ENCODE results near the gene LRMDA.

DNA sequence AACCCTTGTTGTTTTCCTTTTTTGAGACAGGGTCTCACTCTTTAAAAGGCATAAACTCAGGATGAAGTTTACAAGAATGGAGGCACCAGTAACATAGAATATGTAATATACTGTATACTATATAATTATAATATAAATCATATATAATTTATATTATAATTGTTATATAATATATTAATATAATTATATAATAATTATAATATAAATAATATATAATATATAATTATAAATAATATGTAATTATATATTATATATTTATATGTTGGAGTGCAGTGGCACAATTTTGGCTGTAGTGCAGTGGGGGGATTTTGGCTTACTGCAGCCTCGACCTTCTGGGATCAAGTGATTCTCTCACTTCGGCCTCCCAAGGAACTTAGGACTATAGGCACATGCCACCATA, 96.1 kb downstream of the LRMDA start:
- TF ChIP-seq POLR2A (IDR thresholded peaks at IDR 0.05), result no peak
- TF ChIP-seq, protein P1, sequence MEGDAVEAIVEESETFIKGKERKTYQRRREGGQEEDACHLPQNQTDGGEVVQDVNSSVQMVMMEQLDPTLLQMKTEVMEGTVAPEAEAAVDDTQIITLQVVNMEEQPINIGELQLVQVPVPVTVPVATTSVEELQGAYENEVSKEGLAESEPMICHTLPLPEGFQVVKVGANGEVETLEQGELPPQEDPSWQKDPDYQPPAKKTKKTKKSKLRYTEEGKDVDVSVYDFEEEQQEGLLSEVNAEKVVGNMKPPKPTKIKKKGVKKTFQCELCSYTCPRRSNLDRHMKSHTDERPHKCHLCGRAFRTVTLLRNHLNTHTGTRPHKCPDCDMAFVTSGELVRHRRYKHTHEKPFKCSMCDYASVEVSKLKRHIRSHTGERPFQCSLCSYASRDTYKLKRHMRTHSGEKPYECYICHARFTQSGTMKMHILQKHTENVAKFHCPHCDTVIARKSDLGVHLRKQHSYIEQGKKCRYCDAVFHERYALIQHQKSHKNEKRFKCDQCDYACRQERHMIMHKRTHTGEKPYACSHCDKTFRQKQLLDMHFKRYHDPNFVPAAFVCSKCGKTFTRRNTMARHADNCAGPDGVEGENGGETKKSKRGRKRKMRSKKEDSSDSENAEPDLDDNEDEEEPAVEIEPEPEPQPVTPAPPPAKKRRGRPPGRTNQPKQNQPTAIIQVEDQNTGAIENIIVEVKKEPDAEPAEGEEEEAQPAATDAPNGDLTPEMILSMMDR (IDR thresholded peaks at IDR 0.05), result no peak
